ENCODE data around the gene DLG1. TPM values are rescaled to one million over a fixed set of nuclear protein-coding genes. Genes with fewer than 3 reads are reported as not detected.

DLG1 gene
- total RNA-seq, 4 donors from 2014 or later = 49.6 to 78.9 (median 76.2) TPM

GRCh38 chr3:197132916-197133530 is 165.4 kb downstream of the DLG1 start:
- TF ChIP-seq CTCF (IDR thresholded peaks at IDR 0.05; ENCODE audit: low read depth) = no peak

GRCh38 chr3:197125636-197126035 is 172.8 kb downstream of the DLG1 start:
- TF ChIP-seq CTCF (IDR thresholded peaks at IDR 0.05; ENCODE audit: low read depth) = no peak

- TF ChIP-seq CTCF (IDR thresholded peaks at IDR 0.05; ENCODE audit: low read depth) = no peak
Measured at GRCh38 chr3:197124713-197125112, 173.7 kb downstream of the DLG1 start.

- TF ChIP-seq CTCF (IDR thresholded peaks at IDR 0.05; ENCODE audit: low read depth) = no peak
Measured at GRCh38 chr3:197122394-197122793, 176.0 kb downstream of the DLG1 start.

- no peak for TF ChIP-seq CTCF (IDR thresholded peaks at IDR 0.05; ENCODE audit: low read depth)
Measured at GRCh38 chr3:197117114-197117513, 181.3 kb downstream of the DLG1 start.

GRCh38 chr3:197114007-197114406 is 184.4 kb downstream of the DLG1 start:
- TF ChIP-seq CTCF (IDR thresholded peaks at IDR 0.05; ENCODE audit: low read depth) = no peak

- TF ChIP-seq CTCF (IDR thresholded peaks at IDR 0.05; ENCODE audit: low read depth) = no peak
Measured at GRCh38 chr3:197111685-197112084, 186.7 kb downstream of the DLG1 start.

Data from subcutaneous adipose tissue (tissue), 4 donors.